T47D (cell line): ENCODE results near the gene CACHD1.
A peak's percentile ranks its signal among the peaks of the same experiment; 100 is the strongest.

Experiments used
- DNase-seq, 2 experiments: peaks; one replicate each; pipeline versions ENCODE4 v3.0.0 to v3.0.0-alpha.2; 2011 to 2012; ENCODE audit warnings: low read depth in 1 of 2, low spot score in 1 of 2
- JUND ChIP-seq: IDR thresholded peaks from 2 replicates; pipeline ENCODE4 v1.6.1; 2012; ENCODE audit warnings: low read depth
- in situ Hi-C: cut with HindIII; loops from 2 replicates; pipeline ENCODE4 v1.10.0; 2016; ENCODE audit warnings: low sequenced_read_pairs, low pct_unique_long_range_greater_than_20kb

CACHD1 gene

DNA sequence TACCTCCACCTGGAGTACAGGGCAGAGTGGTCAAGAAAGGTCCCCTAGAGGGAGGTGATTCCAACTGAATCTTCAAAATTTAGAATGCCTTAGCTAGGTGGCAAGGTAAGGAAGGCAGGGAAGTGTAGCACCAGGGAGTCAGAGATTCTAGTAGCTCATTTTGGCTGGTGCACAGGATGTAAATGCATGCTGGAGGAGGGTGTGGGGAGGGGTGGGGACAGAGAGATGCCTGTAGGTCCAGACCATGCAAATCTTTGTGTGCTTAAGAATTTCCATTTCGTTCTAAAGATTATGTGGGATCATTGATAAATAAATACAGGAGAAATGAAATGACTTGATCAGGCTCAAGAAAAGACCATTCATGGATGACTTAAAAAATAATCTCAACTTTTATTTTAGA is 11.0 kb upstream of the CACHD1 start:
- TF ChIP-seq JUND = no peak
- in situ Hi-C loops = no loop called here
- DNase-seq = no peak

DNA sequence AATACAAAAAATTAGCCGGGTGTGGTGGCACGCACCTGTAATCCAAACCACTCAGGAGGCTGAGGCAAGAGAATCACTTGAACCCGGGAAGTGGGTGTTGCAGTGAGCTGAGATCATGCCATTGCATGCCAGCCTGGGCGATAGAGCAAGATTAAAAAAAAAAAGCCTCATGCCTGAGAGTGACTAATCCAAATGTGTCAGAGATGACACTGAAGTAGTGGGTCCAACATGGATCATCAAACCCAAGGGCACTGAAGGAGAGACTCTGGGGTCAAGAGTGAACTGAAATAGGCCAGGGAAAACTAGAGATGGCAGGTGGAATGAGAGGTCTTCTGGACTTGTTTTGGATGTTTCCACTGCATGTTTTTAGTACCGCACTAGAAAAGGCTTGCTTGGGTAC is 10.2 kb upstream of the CACHD1 start:
- TF ChIP-seq JUND = no peak
- in situ Hi-C loops = no loop called here
- no peak for DNase-seq

DNA sequence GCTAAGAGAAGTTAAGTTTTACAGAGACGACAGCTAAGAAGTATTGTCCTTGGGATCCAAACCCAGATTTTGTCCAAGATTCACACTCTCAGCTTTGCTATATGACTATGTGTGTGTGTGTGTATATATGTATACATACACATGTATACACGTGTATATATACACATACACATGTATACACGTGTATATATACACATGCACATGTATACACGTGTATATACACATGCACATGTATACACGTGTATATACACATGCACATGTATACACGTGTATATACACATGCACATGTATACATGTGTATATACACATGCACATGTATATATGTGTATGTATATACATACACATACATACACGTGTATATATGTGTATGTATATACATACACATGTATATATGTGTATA is 3.9 kb upstream of the CACHD1 start:
- no peak for TF ChIP-seq JUND
- DNase-seq = no peak
- in situ Hi-C loops = no loop called here

DNA sequence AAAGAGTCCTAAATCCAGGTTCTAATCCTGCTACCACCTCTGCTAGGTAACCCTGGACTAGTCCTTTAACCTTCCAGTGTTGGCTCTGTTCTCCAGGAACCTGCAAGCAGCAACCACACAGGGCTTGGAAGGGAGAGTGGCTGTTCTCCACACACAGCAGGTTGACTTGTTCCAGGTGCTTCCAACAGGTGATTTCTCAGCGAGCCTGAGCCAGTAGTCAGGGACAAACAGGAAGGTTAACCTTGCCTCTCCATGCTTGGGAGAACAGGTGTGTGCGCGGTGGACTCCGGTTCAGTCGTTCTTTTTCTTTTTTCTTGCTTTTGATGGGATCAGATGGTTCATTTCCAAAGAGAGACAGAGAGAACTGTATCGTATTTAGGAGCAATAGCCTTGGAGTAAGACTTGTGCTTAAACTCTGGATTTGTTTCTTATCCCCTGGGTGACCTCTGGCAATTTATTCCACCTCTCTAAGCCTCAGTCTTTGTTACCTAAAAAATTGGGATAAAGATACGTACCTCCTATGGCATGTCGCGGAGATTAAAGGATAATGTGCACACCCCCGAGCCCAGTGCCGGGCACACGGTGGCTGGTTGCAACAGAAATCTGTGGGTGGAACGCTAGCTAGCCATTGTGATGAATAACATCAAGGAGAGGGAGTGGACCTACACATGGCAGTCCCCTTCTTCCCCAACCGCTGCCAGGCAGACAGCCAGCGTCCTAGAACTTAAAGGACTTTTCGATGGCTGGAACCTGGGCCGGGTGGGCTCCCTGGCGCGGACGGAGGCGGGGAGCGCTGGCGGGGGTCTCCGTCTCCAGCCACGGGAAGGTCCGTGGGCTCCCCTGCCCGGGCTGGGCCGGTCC is 583 bp upstream of the CACHD1 start:
- DNase-seq = peak; percentile 26 to 45
- TF ChIP-seq JUND = no peak
- in situ Hi-C loops = no loop called here

DNA sequence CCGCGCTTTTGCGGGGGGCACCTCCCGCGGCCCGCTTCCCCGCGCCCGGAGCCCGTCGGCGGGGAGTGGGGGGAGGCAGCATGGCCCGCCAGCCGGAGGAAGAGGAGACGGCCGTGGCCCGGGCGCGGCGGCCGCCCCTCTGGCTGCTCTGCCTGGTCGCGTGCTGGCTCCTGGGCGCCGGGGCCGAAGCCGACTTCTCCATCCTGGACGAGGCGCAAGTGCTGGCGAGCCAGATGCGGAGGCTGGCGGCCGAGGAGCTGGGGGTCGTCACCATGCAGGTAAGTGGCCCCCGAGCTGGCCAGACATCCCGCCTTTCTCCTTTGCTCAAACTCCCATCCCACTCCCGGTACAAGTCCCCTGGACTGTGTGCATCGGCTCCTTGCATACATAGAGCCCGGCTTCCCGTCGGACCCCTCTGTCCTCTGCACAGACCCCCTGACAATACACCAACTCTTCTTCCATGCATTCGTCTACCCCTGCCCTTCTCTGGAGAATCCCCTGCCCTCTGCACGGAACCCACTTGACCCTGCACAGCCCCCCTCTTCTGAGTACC is 812 bp downstream of the CACHD1 start:
- peak in 1 of 2 experiments; percentile 35 for DNase-seq
- in situ Hi-C loops = no loop called here
- TF ChIP-seq JUND = no peak

DNA sequence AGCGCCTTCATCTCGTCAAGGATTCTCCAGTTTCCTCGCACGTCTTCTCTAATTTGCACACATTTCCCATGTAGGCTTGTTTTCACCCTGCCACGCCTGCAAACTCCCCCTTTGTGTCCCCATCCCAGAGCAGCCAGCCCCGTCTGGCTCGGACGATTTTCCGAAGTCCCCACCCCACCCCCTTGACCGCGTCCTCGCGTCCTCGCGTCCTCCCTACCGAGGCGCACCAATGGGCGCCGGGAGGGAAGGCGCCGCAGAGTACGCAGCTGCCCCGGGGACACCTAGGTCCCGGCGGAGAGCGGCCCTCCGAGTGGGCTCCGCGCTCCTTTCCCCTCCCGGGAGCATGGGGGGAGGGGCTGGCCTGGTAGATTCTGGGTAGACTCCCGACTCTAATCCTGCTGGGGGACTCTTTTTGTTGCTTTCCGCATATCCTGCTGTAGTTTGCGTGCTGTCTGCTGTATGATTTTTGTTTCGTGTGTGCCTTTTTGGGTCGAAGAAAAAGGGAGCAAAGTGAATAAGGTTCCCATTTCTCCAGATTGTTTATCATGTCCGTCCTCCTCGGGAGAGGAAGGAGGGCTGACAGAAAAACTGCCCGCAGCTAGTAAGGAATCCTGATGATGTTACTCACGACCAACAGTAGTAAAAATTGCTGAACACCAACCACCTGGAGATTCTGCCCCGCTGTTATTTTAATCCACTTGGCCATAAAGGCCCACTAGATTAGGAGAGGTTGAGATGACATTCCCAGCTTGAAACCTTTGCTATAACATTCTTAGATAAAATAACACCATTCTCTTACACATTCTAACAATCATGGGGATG is 1.5 kb downstream of the CACHD1 start:
- TF ChIP-seq JUND = no peak
- DNase-seq = no peak
- in situ Hi-C loops = no loop called here

DNA sequence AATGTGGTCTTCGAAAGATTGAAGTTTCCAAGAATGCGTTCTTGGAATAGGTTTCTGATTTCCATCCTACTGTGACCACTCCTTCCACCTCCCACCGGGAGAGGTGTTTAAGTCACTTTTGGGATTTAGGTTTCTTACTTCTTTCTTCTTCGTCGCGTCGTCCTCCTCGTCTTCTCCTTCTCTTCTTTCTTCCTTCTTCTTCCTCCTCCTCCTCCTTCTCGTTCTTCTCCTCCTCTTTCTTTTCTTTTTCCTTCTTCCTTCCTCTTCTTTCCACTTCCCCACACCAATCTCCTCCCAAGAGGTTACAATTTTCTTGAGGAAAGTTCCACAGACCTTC is 2.1 kb downstream of the CACHD1 start:
- DNase-seq = no peak
- in situ Hi-C loops = no loop called here
- no peak for TF ChIP-seq JUND

DNA sequence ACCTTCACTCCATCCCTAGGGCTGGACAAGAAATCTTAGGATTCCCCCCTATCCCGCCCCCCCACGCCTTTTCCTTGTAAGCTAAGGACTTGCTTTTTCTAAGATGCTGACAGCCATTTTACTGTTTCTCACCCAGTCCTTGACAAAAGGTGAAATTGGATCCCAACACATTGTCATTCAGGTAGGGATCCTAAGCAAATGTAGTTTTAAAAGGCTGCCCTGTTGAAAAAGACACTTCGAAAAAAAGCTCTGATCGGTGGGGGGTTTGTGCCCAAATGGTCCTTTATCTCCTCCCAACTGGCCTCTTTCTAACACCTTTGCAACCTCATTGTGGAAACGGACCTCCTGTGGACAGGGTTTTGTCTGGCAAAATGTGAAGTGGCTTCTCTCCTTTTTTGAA is 2.9 kb downstream of the CACHD1 start:
- no peak for TF ChIP-seq JUND
- in situ Hi-C loops = no loop called here
- no peak for DNase-seq

DNA sequence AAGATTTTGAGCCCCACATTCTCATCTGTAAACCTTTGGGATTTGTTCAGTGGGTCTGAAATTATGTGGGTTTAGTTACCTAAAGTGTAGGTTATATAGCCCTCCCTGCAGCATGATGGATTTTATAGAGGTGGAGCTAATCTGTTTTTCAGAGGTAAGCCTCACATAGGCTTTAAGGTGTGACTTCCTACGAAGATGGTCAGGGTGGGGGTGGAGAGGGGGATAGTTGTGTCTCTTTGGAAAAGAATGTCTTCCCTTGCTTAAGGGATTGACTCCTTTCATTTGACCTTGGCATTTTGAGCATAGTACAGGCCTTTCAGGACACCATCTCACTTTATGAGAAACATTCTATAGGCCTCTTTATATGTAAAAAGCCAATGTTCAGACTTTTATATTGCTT is 3.4 kb downstream of the CACHD1 start:
- DNase-seq = no peak
- in situ Hi-C loops = no loop called here
- TF ChIP-seq JUND = no peak

DNA sequence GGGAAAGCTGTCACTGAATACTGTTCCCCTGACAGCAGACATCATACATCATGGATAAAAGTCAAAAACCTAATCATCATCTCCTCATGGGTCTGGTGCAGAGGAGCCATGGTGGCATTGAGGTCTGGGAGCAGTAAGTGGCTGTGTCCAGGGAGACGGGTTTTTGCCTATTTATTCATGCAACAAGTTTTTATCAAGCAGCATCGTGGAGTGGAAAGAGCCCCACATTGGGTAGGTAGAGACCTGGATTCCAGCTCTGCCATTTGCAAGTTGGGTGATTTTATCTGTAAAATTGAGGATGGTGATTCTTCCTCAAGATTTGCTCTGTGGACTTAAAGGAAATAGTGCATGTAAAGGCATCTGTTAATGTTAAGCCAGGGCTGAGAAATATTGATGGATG is 4.2 kb downstream of the CACHD1 start:
- no peak for DNase-seq
- TF ChIP-seq JUND = no peak
- in situ Hi-C loops = no loop called here

DNA sequence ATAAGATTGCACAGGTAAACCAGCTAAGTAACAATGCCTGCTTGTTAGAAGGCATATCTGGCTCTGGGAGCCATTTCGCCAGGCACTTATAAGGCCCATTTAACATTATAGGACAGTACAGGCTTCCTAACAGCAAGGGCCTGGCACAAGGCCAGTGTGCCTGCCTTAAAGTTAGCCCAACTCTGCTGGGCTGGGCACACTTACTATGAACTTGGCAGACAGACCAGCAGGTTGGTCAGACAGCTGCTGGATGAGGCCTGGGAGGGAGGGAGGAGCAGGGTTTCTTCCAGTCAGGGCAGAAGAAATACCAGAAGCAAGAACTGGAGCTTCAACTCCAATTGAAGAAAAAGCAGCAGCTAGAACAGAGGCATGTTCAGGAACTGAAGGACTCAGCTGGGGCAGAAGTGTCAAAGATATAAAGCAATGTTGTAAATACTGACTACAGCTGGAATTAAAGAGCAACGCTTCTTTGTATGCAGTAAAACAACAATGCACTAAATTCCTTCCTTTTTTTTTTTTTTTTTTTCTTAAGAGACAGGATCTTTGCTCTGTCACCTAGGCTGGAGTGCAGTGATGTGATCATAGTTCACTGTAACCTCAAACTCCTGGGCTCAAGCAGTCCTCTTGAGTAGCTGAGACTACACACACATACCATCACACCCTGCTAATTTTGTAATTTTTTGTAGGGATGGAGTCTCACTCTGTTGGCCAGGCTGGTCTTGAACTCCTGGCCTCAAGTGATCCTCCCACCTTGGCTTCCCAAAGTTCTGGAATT is 4.9 kb downstream of the CACHD1 start:
- peak in 1 of 2 experiments; percentile 55 for DNase-seq
- no peak for TF ChIP-seq JUND
- in situ Hi-C loops = no loop called here

DNA sequence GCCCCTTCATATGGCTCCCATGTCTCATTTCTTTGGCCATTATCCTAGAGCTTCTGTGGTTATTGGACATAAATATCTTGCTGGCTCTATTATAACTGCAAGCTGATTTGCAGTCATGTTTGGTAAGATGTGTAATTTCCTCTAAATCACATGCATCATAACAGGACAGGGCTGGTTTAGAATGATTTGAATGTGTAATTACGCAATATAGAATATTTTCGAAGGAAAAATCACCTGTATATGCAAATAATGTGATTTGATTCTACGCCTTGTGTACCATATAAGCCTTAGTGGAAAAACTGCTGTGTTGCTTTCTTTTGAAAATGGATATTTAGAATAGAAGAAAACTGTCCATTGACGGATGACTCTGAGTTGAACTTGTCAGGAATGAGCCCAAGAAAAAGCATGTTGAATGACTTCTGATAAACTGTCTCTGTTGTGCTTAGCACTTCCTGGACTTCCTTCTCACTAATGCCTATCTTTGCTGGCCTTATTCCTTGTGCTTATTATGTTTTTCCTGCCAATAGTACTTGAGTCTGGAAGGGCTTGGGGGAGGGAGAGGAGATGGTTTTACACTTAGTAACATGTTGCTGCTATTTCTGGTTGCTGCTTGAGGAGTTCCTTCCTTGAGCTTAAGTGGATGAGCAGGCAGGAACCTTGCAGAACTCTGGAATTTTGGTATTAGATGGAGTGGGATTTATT is 6.5 kb downstream of the CACHD1 start:
- DNase-seq = no peak
- in situ Hi-C loops = no loop called here

More for the DNA sequence above, 6.5 kb downstream of the CACHD1 start:
- no peak for TF ChIP-seq JUND
